Adrenal gland (tissue), 5 donors: ENCODE results near the gene CPXM2.

Source experiments
- CTCF ChIP-seq, 6 experiments: fragments of 450-650 bp in 4 of 6; fragments of 200-600 bp in 2 of 6; sonication (generic) in 1 of 6; IDR thresholded peaks; 1 replicate in 5 of 6; 2 replicates in 1 of 6; pipeline versions ENCODE4 v1.5.1 to v1.8.0; 2016 to 2021; ENCODE audit warnings: antibody characterized with exemption in 6 of 6, mild to moderate bottlenecking in 2 of 6, moderate library complexity in 1 of 6
- POLR2A ChIP-seq, 2 donors: fragments of 450-650 bp; IDR thresholded peaks; one replicate each; pipeline ENCODE4 v1.6.1; 2017; ENCODE audit warnings: antibody characterized with exemption in 2 of 2, mild to moderate bottlenecking in 2 of 2, moderate library complexity in 1 of 2
- donor health status: DM: no; HTN: no; CAD: no.

- TF ChIP-seq CTCF (IDR thresholded peaks at IDR 0.05), result no peak
- no peak for TF ChIP-seq POLR2A (IDR thresholded peaks at IDR 0.05)
Observed at GRCh38 chr10:123781324-123781900, 110.2 kb downstream of the CPXM2 start.
